K562 (cell line): ENCODE results near the gene TUSC1. TPM values are rescaled to one million over a fixed set of nuclear protein-coding genes. Genes with fewer than 3 reads are reported as not detected.

Source experiments
- ATAC-seq: fragments of 200-7000 bp; cut with Tn5 transposase; 3 replicates; pipeline ENCODE4 v1.9.1; 2020; ENCODE audit warnings: moderate library complexity
- BruUV-seq: library from RNA; stranded (reverse); fragments of 400-500 nt; replicated peaks from 2 replicates; lab custom pipeline; 2021; lab: Mats Ljungman, UMichigan
- CTCF ChIA-PET: fragments of 300-600 bp; formaldehyde crosslinking; extraction: SDS; loops from one replicate; lab custom pipeline; 2021; ENCODE audit warnings: low intra/inter-chr PET ratio; lab: Yijun Ruan, JAX
- POLR2A ChIA-PET: fragments of 300-600, 350-650 bp; sonication (Branson Sonifier 250); formaldehyde crosslinking; extraction: SDS; loops from one replicate; lab custom pipeline; 2021; ENCODE audit warnings: antibody characterized with exemption, inconsistent platforms; lab: Yijun Ruan, JAX
- DNase-seq, 4 experiments: peaks; one replicate each; pipeline versions ENCODE4 v3.0.0 to v3.0.0-alpha.2; 2011 to 2018; ENCODE audit warnings: low spot score in 3 of 4, mixed read lengths in 3 of 4; ENCODE audit errors: extremely low read depth in 1 of 4
- FAIRE-seq: peaks from 2 replicates; lab custom pipeline; 2011; peaks lifted over from hg19 to GRCh38; lab: Jason Lieb, UNC
- H2AFZ ChIP-seq: 2 replicates; pipeline ENCODE4 v1.6.0; 2011; ENCODE audit warnings: low read depth, low read length, control low read depth, inconsistent platforms
- H3K27ac ChIP-seq: fragments of 200-600 bp; 3 replicates; pipeline ENCODE4 v1.8.0; 2011; ENCODE audit warnings: low read depth, mild to moderate bottlenecking, control low read depth, inconsistent platforms, low read length, moderate library complexity, mixed read lengths; ENCODE audit errors: extremely low read depth
- H3K27me3 ChIP-seq, 2 experiments: fragments of 300-600 bp in 1 of 2; 2 replicates in 1 of 2; 3 replicates in 1 of 2; pipeline versions ENCODE4 v1.6.0 to v1.8.0; 2011; ENCODE audit warnings: inconsistent platforms in 2 of 2, low read length in 2 of 2, mild to moderate bottlenecking in 1 of 2, mixed read lengths in 1 of 2, moderate library complexity in 1 of 2; ENCODE audit not compliant: control insufficient read depth in 2 of 2, insufficient read depth in 2 of 2
- H3K36me3 ChIP-seq: fragments of 300-600 bp; 3 replicates; pipeline ENCODE4 v1.8.0; 2011; ENCODE audit warnings: mild to moderate bottlenecking, low read length, inconsistent platforms; ENCODE audit not compliant: control insufficient read depth, insufficient read depth
- H3K4me1 ChIP-seq, 2 experiments: fragments of 200-600 bp in 1 of 2; replicated peaks in 1 of 2; 2 replicates in 1 of 2; 3 replicates in 1 of 2; pipeline versions ENCODE4 v1.5.1 to v1.8.0; 2011; ENCODE audit warnings: inconsistent platforms in 2 of 2, low read length in 2 of 2, mild to moderate bottlenecking in 1 of 2, mixed read lengths in 1 of 2, moderate library complexity in 1 of 2; ENCODE audit not compliant: control insufficient read depth in 2 of 2, insufficient read depth in 2 of 2
- H3K4me2 ChIP-seq: 2 replicates; pipeline ENCODE4 v1.6.1; 2011; ENCODE audit warnings: low read length, control low read depth, inconsistent platforms, mixed read lengths; ENCODE audit not compliant: insufficient read depth
- H3K4me3 ChIP-seq: fragments of 200-600 bp; sonication (generic), shearing (Covaris generic); 2 replicates; pipeline ENCODE4 v1.5.1; 2016; ENCODE audit warnings: control low read depth, inconsistent platforms
- H3K79me2 ChIP-seq: fragments of 200-600 bp; 3 replicates; pipeline ENCODE4 v1.8.0; 2011; ENCODE audit warnings: low read length, inconsistent platforms; ENCODE audit not compliant: control insufficient read depth, insufficient read depth
- H3K9ac ChIP-seq, 2 experiments: 2 replicates each; pipeline versions ENCODE4 v1.6.0 to v1.6.1; 2011; ENCODE audit warnings: low read depth in 2 of 2, low read length in 2 of 2, control low read depth in 1 of 2, inconsistent platforms in 1 of 2, mild to moderate bottlenecking in 1 of 2, mixed read lengths in 1 of 2; ENCODE audit not compliant: insufficient read depth in 1 of 2
- H3K9me1 ChIP-seq: one replicate; pipeline ENCODE4 v1.6.0; 2011; ENCODE audit warnings: inconsistent platforms, mild to moderate bottlenecking, low read length, moderate library complexity; ENCODE audit not compliant: control insufficient read depth, insufficient read depth
- H3K9me3 ChIP-seq: replicated peaks from 2 replicates; pipeline ENCODE4 v1.5.1; 2011; ENCODE audit warnings: low read depth, low read length, inconsistent platforms; ENCODE audit not compliant: control insufficient read depth, insufficient read depth
- H4K20me1 ChIP-seq: replicated peaks from 2 replicates; pipeline ENCODE4 v1.6.1; 2011; ENCODE audit warnings: low read length, inconsistent platforms, mixed read lengths; ENCODE audit not compliant: control insufficient read depth, insufficient read depth
- GABPB2 ChIP-seq: fragments of 250-450 bp; sonication (Bioruptor Pico); conservative IDR thresholded peaks from 2 replicates; pipeline ENCODE4 v1.5.1; 2021; ENCODE audit warnings: mild to moderate bottlenecking
- POLR2AphosphoS5 ChIP-seq: IDR thresholded peaks from 2 replicates; pipeline ENCODE4 v1.6.1; 2011; ENCODE audit warnings: mild to moderate bottlenecking, low read depth, low read length, moderate library complexity; ENCODE audit not compliant: control insufficient read depth, insufficient read depth
- TAF7 ChIP-seq: fragments of 450-650 bp; IDR thresholded peaks from 2 replicates; pipeline ENCODE4 v1.6.1; 2016; ENCODE audit warnings: missing genetic modification characterization, missing compliant biosample characterization
- WGBS: fragments of 100-300 bp; shearing (Covaris generic); methylation state at CpG from one replicate; pipeline ENCODE4 v1.1.6; 2016; ENCODE audit warnings: low coverage, mixed read lengths; ENCODE audit not compliant: insufficient coverage; ENCODE audit errors: missing lambda C conversion rate; 5-methylcytosine and 5-hydroxymethylcytosine counted together
- in situ Hi-C: fragments of 300-500 bp; cut with MboI; formaldehyde crosslinking; loops from 4 replicates; pipeline ENCODE4 v1.15.0; 2018; ENCODE audit warnings: inconsistent platforms, mixed read lengths
- intact Hi-C: fragments of 100-400 bp; cut with micrococcal nuclease; formaldehyde crosslinking; loops from 2 replicates; pipeline ENCODE4 v1.14.2; 2022
- polyA plus RNA-seq, 8 experiments: library from polyadenylated mRNA; depleted of rRNA in 4 of 8; stranded (reverse) in 5 of 8; unstranded in 3 of 8; fragments of >200 nt; fragmentation: Nextera tagmentation in 2 of 8; fragmentation: Illumina TruSeq in 1 of 8; extraction: Ambion mirVana in 2 of 8; extraction: Trizol in 1 of 8; gene quantifications; 2 replicates each; pipeline versions ENCODE4 v1.2.1 to v1.2.3, GENCODE V29; 2011 to 2014; ENCODE audit warnings: inconsistent platforms in 1 of 8, missing spikeins in 1 of 8
- total RNA-seq, 7 experiments: library from RNA; depleted of rRNA in 6 of 7; stranded (reverse); fragments of >200 nt in 6 of 7; fragmentation: Illumina TruSeq in 2 of 7; extraction: Trizol in 2 of 7; gene quantifications; 2 replicates each; pipeline versions ENCODE4 v1.2.1 to v1.2.3, GENCODE V29; 2011 to 2021; ENCODE audit warnings: low replicate concordance in 1 of 7

The TUSC1 gene
- total and polyA plus RNA-seq, 9 of the 15 experiments (the other 6 are each of a cell fraction or from before 2014, with no cell fraction given), result not detected

DNA sequence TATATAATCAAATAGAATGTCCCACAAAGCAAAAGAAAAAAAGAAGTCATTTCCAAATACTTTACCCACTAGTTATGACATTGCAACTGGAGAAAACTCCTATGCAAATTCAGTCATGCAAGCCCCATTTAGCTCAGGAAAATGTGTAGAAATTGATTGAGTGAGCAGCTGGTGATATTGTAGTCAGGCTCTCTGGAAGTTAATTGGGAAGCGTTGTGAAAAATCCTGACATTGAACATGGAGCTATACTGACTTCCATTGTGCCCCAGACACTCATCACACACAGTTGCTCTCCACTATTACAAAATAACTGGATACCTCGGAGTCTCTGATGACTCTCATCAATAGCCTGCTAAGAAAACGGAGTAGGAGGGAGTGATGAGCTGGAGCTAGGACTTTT is 49.0 kb downstream of the TUSC1 start:
- no peaks in the 10 kb centered on the region for H3K9me3 ChIP-seq
- FAIRE-seq (no peak), ATAC-seq (no peak), DNase-seq (no peak)
- in situ Hi-C loops (no loop called here), intact Hi-C loops (no loop called here)
- no peak overlapping the region for H3K27ac ChIP-seq
- ChIA-PET CTCF (no interaction called here), POLR2A (no interaction called here)
- H2AFZ ChIP-seq, result no peak overlapping the region
- H3K4me2 ChIP-seq, result no peak overlapping the region
- TF ChIP-seq TAF7 (tag), result no peak
- TF ChIP-seq GABPB2, result no peak
- no peak for TF ChIP-seq POLR2AphosphoS5
- no CpG with 5 or more reads among the region's 3 CpGs for WGBS
- no peaks in the 10 kb centered on the region for H3K36me3 ChIP-seq
- H4K20me1 ChIP-seq, result no peaks in the 10 kb centered on the region
- H3K9me1 ChIP-seq, result no peaks in the 10 kb centered on the region
- H3K9ac ChIP-seq, result no peak overlapping the region
- H3K4me3 ChIP-seq, result no peak overlapping the region
- H3K27me3 ChIP-seq, result no peaks in the 10 kb centered on the region
- no peaks in the 10 kb centered on the region for H3K4me1 ChIP-seq
- BruUV-seq, result no TSS peak
- H3K79me2 ChIP-seq, result no peaks in the 10 kb centered on the region
